ENCODE results near the gene IGFBP2. TPM values are rescaled to one million over a fixed set of nuclear protein-coding genes. Genes with fewer than 3 reads are reported as not detected.

IGFBP2 gene
- total and polyA plus RNA-seq, 9 of the 15 experiments (the other 6 are each of a cell fraction or from before 2014, with no cell fraction given), result 0.93 TPM; not detected in 8

DNA sequence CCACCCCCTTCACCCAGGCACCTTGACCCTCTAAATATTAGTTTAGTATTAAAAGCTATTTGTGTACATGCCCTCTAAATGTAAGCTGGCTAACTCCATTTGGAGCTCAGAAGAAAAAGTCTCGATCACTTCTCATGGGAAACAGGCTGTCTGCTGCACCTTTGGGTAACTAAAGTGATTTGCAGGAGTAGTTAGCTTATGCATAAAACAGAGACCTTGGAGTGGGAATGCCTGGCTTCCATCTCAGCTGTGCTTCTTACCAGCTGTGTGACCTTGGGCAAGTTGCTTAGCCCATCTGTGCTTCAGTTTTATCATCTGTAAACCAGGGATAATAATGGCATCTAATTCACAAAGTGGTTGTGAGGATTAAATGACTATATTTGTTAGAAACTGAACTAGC lies 29.9 kb downstream of the IGFBP2 start:
- Histone ChIP-seq H3K36me3 (ENCODE audit: control insufficient read depth, insufficient read depth, low read length) (no peaks in the 10 kb centered on the region), H3K9me1 (ENCODE audit: control insufficient read depth, insufficient read depth, low read length) (no peaks in the 10 kb centered on the region), H2AFZ (ENCODE audit: low read depth, low read length) (no peak overlapping the region), H4K20me1 (replicated peaks; ENCODE audit: control insufficient read depth, insufficient read depth, low read length) (no peaks in the 10 kb centered on the region; the same call in 1 of the 2 replicates), H3K4me1 (replicated peaks in 1 of 2; ENCODE audit: control insufficient read depth in 2 of 2, insufficient read depth in 2 of 2, low read length in 2 of 2) (peaks cover 10 to 12% of the 10 kb centered on the region in 2 experiments; a peak in 4 of 5 replicates), H3K79me2 (ENCODE audit: control insufficient read depth, insufficient read depth, low read length) (no peaks in the 10 kb centered on the region), H3K9me3 (replicated peaks; ENCODE audit: control insufficient read depth, insufficient read depth, low read depth, low read length) (no peaks in the 10 kb centered on the region), H3K4me2 (ENCODE audit: insufficient read depth, low read length) (no peak overlapping the region), H3K9ac (ENCODE audit: insufficient read depth in 1 of 2, low read depth in 2 of 2, low read length in 2 of 2) (no peak overlapping the region), H3K27me3 (ENCODE audit: control insufficient read depth in 2 of 2, insufficient read depth in 2 of 2, low read length in 2 of 2) (peaks cover under 1 to 37% of the 10 kb centered on the region in 2 experiments; a peak in 3 of 5 replicates), H3K4me3 (no peak overlapping the region), H3K27ac (ENCODE audit: extremely low read depth, low read depth, low read length) (no peak overlapping the region)
- peak; percentile 42 for TF ChIP-seq RBM25 (IDR thresholded peaks at IDR 0.05; ENCODE audit: low read depth, low read length, severe bottlenecking)
- TF ChIP-seq SOX6 (IDR thresholded peaks at IDR 0.05), result no peak
- intact Hi-C loops (cut with micrococcal nuclease) (no loop called here), in situ Hi-C loops (cut with MboI) (loop anchor here (10.0 to 25.0 kb wide), 2 partner anchors 451 to 628 kb away; no protein-coding TSS in a partner anchor)
- ATAC-seq, result no peak
- ChIA-PET CTCF (ENCODE audit: low intra/inter-chr PET ratio) (no interaction called here), POLR2A (interaction anchor here (0.7 to 1.1 kb wide), 2 partner anchors 11 to 31 kb away, joined by 3 to 4 read pairs; no protein-coding TSS in a partner anchor)
- DNase-seq (ENCODE audit: extremely low read depth in 1 of 4, low spot score in 3 of 4), result no peak
- 13% methylated on average over 1 of the region's 1 CpG for WGBS (ENCODE audit: insufficient coverage, low coverage, missing lambda C conversion rate)
- BruUV-seq (replicated peaks), result no TSS peak
- FAIRE-seq, result no peak

DNA sequence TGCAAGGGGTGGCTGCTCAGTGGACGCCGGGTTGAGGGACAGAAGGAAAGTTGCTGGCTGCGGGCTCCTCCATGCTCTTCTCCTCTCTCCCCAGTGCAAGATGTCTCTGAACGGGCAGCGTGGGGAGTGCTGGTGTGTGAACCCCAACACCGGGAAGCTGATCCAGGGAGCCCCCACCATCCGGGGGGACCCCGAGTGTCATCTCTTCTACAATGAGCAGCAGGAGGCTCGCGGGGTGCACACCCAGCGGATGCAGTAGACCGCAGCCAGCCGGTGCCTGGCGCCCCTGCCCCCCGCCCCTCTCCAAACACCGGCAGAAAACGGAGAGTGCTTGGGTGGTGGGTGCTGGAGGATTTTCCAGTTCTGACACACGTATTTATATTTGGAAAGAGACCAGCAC lies 30.6 kb downstream of the IGFBP2 start:
- TF ChIP-seq PCBP1 (IDR thresholded peaks at IDR 0.05; ENCODE audit: low read depth, low read length, poor library complexity, severe bottlenecking) (no peak), BCOR (IDR thresholded peaks at IDR 0.05) (no peak), XRCC3 (IDR thresholded peaks at IDR 0.05) (no peak), ZNF347 (CRISPR knock-in tag; IDR thresholded peaks at IDR 0.05; ENCODE audit: low read depth) (no peak), ATF4 (CRISPR knock-in tag; IDR thresholded peaks at IDR 0.05) (no peak)
- TF ChIP-seq, protein P1, sequence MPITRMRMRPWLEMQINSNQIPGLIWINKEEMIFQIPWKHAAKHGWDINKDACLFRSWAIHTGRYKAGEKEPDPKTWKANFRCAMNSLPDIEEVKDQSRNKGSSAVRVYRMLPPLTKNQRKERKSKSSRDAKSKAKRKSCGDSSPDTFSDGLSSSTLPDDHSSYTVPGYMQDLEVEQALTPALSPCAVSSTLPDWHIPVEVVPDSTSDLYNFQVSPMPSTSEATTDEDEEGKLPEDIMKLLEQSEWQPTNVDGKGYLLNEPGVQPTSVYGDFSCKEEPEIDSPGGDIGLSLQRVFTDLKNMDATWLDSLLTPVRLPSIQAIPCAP (CRISPR knock-in tag; IDR thresholded peaks at IDR 0.05; ENCODE audit: borderline replicate concordance), result no peak
- ChIA-PET POLR2A (interaction anchor here (1.1 kb wide), 1 partner anchor 10 kb away, joined by 3 read pairs; no protein-coding TSS in a partner anchor), CTCF (ENCODE audit: low intra/inter-chr PET ratio) (interaction anchor here (1.0 kb wide), 1 partner anchor 145 kb away, joined by 3 read pairs; no protein-coding TSS in a partner anchor)
- Histone ChIP-seq H3K79me2 (ENCODE audit: control insufficient read depth, insufficient read depth, low read length) (no peaks in the 10 kb centered on the region), H3K9ac (ENCODE audit: insufficient read depth in 1 of 2, low read depth in 2 of 2, low read length in 2 of 2) (no peak overlapping the region), H3K36me3 (ENCODE audit: control insufficient read depth, insufficient read depth, low read length) (no peaks in the 10 kb centered on the region), H3K27me3 (ENCODE audit: control insufficient read depth in 2 of 2, insufficient read depth in 2 of 2, low read length in 2 of 2) (peaks cover 0 to 35% of the 10 kb centered on the region in 2 experiments; a peak in 3 of 5 replicates), H4K20me1 (replicated peaks; ENCODE audit: control insufficient read depth, insufficient read depth, low read length) (no peaks in the 10 kb centered on the region; the same call in 1 of the 2 replicates), H3K4me2 (ENCODE audit: insufficient read depth, low read length) (no peak overlapping the region), H3K4me1 (replicated peaks in 1 of 2; ENCODE audit: control insufficient read depth in 2 of 2, insufficient read depth in 2 of 2, low read length in 2 of 2) (peaks cover 10 to 12% of the 10 kb centered on the region in 2 experiments; a peak in 4 of 5 replicates), H3K27ac (ENCODE audit: extremely low read depth, low read depth, low read length) (no peak overlapping the region), H3K9me3 (replicated peaks; ENCODE audit: control insufficient read depth, insufficient read depth, low read depth, low read length) (no peaks in the 10 kb centered on the region), H3K4me3 (no peak overlapping the region), H2AFZ (ENCODE audit: low read depth, low read length) (no peak overlapping the region), H3K9me1 (ENCODE audit: control insufficient read depth, insufficient read depth, low read length) (no peaks in the 10 kb centered on the region)
- in situ Hi-C loops (cut with MboI), result loop anchor here (10.0 to 25.0 kb wide), 2 partner anchors 452 to 629 kb away; no protein-coding TSS in a partner anchor
- no peak for DNase-seq (ENCODE audit: extremely low read depth in 1 of 4, low spot score in 3 of 4)
- ATAC-seq, result no peak
- no TSS peak for BruUV-seq (replicated peaks)
- 13% methylated on average over 6 of the region's 18 CpGs for WGBS (ENCODE audit: insufficient coverage, low coverage, missing lambda C conversion rate)
- FAIRE-seq, result no peak
- intact Hi-C loops (cut with micrococcal nuclease), result loop anchor here (2.0 kb wide), 2 partner anchors 255 to 441 kb away; no protein-coding TSS in a partner anchor
